ENCODE results near the gene CX3CR1. TPM values are rescaled to one million over a fixed set of nuclear protein-coding genes. Genes with fewer than 3 reads are reported as not detected.
A peak's percentile ranks its signal among the peaks of the same experiment; 100 is the strongest.

CX3CR1 gene
- total RNA-seq, 1 donor from 2014 or later: 0.32 TPM

- Histone ChIP-seq H4K20me1 (ENCODE audit: insufficient read depth, low read length) (no peaks in the 10 kb centered on the region), H3K27ac (ENCODE audit: low read depth, low read length) (no peak overlapping the region), H3K4me2 (ENCODE audit: low read length) (no peak overlapping the region), H2AFZ (ENCODE audit: low read depth, low read length) (no peak overlapping the region), H3K36me3 (ENCODE audit: insufficient read depth, low read length) (no peaks in the 10 kb centered on the region), H3K27me3 (ENCODE audit: insufficient read depth, low read length) (peaks cover 5% of the 10 kb centered on the region), H3K79me2 (ENCODE audit: insufficient read depth, low read length) (no peaks in the 10 kb centered on the region), H3K4me1 (ENCODE audit: insufficient read depth, low read length) (no peaks in the 10 kb centered on the region), H3K9ac (ENCODE audit: low read length) (no peak overlapping the region), H3K9me3 (ENCODE audit: insufficient read depth, low read depth, low read length) (no peaks in the 10 kb centered on the region), H3K4me3 (ENCODE audit: insufficient read depth, low read depth, low read length) (no peak overlapping the region)
- Mint-ChIP-seq H3K4me1 (ENCODE audit: low read depth, unreplicated experiment) (peaks cover 10% of the 10 kb centered on the region), H3K27ac (ENCODE audit: unreplicated experiment) (no peak overlapping the region), H3K9me3 (ENCODE audit: unreplicated experiment) (no peaks in the 10 kb centered on the region), H3K36me3 (ENCODE audit: low read depth, unreplicated experiment) (no peaks in the 10 kb centered on the region), H3K27me3 (ENCODE audit: low read depth, unreplicated experiment) (peaks cover 19% of the 10 kb centered on the region), H3K4me3 (ENCODE audit: unreplicated experiment) (peak overlapping the region; percentile 50)
- FAIRE-seq (no peak), DNase-seq (ENCODE audit: low read depth) (no peak)
- no peak for TF ChIP-seq EZH2 (IDR thresholded peaks at IDR 0.05; ENCODE audit: insufficient read depth, low read length)
- TF ChIP-seq, protein P1, sequence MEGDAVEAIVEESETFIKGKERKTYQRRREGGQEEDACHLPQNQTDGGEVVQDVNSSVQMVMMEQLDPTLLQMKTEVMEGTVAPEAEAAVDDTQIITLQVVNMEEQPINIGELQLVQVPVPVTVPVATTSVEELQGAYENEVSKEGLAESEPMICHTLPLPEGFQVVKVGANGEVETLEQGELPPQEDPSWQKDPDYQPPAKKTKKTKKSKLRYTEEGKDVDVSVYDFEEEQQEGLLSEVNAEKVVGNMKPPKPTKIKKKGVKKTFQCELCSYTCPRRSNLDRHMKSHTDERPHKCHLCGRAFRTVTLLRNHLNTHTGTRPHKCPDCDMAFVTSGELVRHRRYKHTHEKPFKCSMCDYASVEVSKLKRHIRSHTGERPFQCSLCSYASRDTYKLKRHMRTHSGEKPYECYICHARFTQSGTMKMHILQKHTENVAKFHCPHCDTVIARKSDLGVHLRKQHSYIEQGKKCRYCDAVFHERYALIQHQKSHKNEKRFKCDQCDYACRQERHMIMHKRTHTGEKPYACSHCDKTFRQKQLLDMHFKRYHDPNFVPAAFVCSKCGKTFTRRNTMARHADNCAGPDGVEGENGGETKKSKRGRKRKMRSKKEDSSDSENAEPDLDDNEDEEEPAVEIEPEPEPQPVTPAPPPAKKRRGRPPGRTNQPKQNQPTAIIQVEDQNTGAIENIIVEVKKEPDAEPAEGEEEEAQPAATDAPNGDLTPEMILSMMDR (IDR thresholded peaks at IDR 0.05; ENCODE audit: insufficient read depth, low read depth, low read length): no peak
These were observed 1.8 kb downstream of the CX3CR1 start for GRCh38 chr3:39277893-39278615.

DNA sequence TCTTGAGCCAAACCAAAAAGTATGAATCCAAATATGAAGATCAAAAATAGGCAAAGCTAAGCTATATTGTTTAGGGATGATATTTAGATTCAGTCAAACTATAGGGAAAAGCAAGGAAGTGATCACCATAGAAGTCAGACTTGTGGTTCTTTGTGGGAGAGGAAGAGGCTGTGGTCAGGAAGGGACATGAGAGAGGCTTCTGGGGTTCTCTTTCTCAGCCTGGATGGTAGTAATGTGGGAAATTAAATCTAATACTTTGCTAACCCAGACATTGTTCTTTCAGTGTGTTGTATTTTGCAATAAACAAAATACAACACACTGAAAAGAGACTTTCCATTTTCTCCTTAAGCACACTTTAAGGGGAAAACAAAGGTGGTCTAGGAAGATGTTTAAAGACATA lies 3.1 kb downstream of the CX3CR1 start:
- DNase-seq (ENCODE audit: low read depth) (no peak), FAIRE-seq (no peak)
- peaks cover 18% of the 10 kb centered on the region for H3K27me3 Mint-ChIP-seq (ENCODE audit: low read depth, unreplicated experiment)
- TF ChIP-seq EZH2 (IDR thresholded peaks at IDR 0.05; ENCODE audit: insufficient read depth, low read length): no peak
- TF ChIP-seq, protein P1 (IDR thresholded peaks at IDR 0.05; ENCODE audit: insufficient read depth, low read depth, low read length): no peak
- Histone ChIP-seq H3K27ac (ENCODE audit: low read depth, low read length) (no peak overlapping the region), H2AFZ (ENCODE audit: low read depth, low read length) (no peak overlapping the region), H3K4me3 (ENCODE audit: insufficient read depth, low read depth, low read length) (no peak overlapping the region), H3K36me3 (ENCODE audit: insufficient read depth, low read length) (no peaks in the 10 kb centered on the region), H3K4me2 (ENCODE audit: low read length) (no peak overlapping the region), H4K20me1 (ENCODE audit: insufficient read depth, low read length) (no peaks in the 10 kb centered on the region), H3K27me3 (ENCODE audit: insufficient read depth, low read length) (peaks cover 5% of the 10 kb centered on the region), H3K9me3 (ENCODE audit: insufficient read depth, low read depth, low read length) (no peaks in the 10 kb centered on the region), H3K9ac (ENCODE audit: low read length) (no peak overlapping the region), H3K4me1 (ENCODE audit: insufficient read depth, low read length) (no peaks in the 10 kb centered on the region), H3K79me2 (ENCODE audit: insufficient read depth, low read length) (no peaks in the 10 kb centered on the region)
- peaks cover 10% of the 10 kb centered on the region for H3K4me1 Mint-ChIP-seq (ENCODE audit: low read depth, unreplicated experiment)
- H3K4me3 Mint-ChIP-seq (ENCODE audit: unreplicated experiment): no peak overlapping the region
- no peak overlapping the region for H3K27ac Mint-ChIP-seq (ENCODE audit: unreplicated experiment)
- H3K36me3 Mint-ChIP-seq (ENCODE audit: low read depth, unreplicated experiment): no peaks in the 10 kb centered on the region
- no peaks in the 10 kb centered on the region for H3K9me3 Mint-ChIP-seq (ENCODE audit: unreplicated experiment)

DNA sequence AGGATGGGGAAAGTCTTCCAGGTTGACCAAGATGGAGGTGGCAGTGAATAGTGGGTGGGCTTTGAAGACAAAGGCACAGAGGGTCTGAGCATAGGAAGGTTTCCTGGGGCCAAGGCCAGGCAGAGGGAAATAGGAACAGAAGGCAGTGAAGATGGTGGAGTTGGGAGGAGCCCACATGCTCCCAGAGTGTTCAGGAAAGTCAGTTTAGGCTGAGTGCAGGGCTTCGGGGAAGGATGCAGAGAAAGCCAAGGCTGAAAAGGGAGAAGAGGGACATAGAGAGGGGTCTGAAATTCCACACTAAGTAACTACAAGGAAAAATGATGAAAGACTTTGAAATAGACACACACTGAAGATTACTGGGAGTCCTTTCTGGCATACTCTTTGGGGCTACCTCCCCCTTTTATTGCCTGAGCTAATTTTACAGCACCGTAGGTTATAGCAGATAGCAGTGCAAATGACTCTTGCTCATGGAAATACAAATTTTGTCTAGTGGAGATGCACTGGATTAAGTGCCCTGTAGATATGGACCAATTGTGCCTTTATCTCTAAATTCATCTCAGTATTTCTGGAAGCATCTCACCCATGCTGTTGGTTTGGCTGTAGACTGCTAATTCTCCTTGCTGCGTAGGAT lies 3.8 kb downstream of the CX3CR1 start:
- Histone ChIP-seq H3K4me1 (ENCODE audit: insufficient read depth, low read length) (no peaks in the 10 kb centered on the region), H3K4me2 (ENCODE audit: low read length) (no peak overlapping the region), H3K9me3 (ENCODE audit: insufficient read depth, low read depth, low read length) (no peaks in the 10 kb centered on the region), H2AFZ (ENCODE audit: low read depth, low read length) (no peak overlapping the region), H3K36me3 (ENCODE audit: insufficient read depth, low read length) (no peaks in the 10 kb centered on the region), H3K79me2 (ENCODE audit: insufficient read depth, low read length) (no peaks in the 10 kb centered on the region), H3K9ac (ENCODE audit: low read length) (no peak overlapping the region), H3K27me3 (ENCODE audit: insufficient read depth, low read length) (peaks cover 6% of the 10 kb centered on the region), H3K4me3 (ENCODE audit: insufficient read depth, low read depth, low read length) (no peak overlapping the region), H3K27ac (ENCODE audit: low read depth, low read length) (no peak overlapping the region), H4K20me1 (ENCODE audit: insufficient read depth, low read length) (no peaks in the 10 kb centered on the region)
- H3K4me3 Mint-ChIP-seq (ENCODE audit: unreplicated experiment): peak overlapping the region; percentile 47
- peaks cover 10% of the 10 kb centered on the region for H3K4me1 Mint-ChIP-seq (ENCODE audit: low read depth, unreplicated experiment)
- no peaks in the 10 kb centered on the region for H3K9me3 Mint-ChIP-seq (ENCODE audit: unreplicated experiment)
- no peaks in the 10 kb centered on the region for H3K36me3 Mint-ChIP-seq (ENCODE audit: low read depth, unreplicated experiment)
- H3K27ac Mint-ChIP-seq (ENCODE audit: unreplicated experiment): no peak overlapping the region
- H3K27me3 Mint-ChIP-seq (ENCODE audit: low read depth, unreplicated experiment): peaks cover 18% of the 10 kb centered on the region
- DNase-seq (ENCODE audit: low read depth): no peak
- no peak for FAIRE-seq
- TF ChIP-seq EZH2 (IDR thresholded peaks at IDR 0.05; ENCODE audit: insufficient read depth, low read length): no peak

Measured in astrocyte (in vitro differentiated cells and primary cell).